Head of caudate nucleus (tissue), 42 donors: ENCODE measurements around the gene HIC2.
"Not testable (repeated sequence)": the region's sequence is repeated elsewhere in the genome, so short reads cannot be mapped to it uniquely, and the experiment has no call there.

ENCODE experiments used
- DNase-seq, 42 donors: peaks; one replicate each; pipeline versions ENCODE4 v3.0.0 to v3.0.0-alpha.2; 2020 to 2021; ENCODE audit warnings: mixed read lengths in 7 of 42
- intact Hi-C: fragments of 100-400 bp; cut with DNase I; formaldehyde crosslinking; loops from one replicate; pipeline ENCODE4 v1.15.0; 2022

HIC2 gene

DNA sequence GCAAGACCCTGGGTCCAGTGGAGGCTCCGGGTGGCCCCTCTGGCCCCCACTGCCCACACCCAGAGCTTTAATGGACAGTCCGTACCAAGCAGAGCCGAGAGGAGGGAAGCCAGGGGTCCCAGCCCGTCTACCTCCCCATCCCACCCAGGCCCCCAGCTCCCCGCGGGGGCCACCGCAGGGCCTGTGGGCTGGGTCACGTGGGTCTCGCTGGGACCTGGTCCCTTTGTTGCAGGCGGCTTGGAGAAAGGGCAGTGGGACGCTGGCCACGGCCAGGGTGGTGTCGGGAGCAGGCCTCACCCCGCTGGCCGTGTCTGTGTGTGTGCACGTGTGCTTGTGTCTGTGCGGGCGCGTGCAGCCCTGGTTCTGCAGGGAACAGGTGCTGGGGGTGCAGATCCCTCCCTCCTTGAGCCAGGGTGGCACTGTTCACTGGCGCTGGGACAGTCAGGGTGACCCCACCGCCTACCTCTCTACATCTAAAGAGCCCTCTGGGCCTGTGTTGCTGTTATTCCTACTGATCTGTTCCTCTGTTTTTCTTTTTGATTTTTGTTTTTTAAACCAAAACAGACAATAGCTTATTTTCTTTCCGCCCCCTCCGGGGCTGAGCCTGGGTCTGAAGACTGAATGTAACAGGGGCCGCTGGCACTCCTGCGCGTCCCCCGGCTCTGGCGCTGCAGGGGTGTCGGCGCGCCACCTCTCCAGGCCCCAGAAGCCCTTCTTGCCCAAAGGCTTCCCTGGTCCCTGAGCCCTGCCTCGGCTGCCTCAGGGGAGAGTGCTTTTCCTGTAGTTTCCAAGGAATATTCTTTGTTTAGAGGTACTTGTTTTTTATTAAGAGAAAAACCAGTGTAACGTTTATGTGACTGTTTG lies 29.9 kb downstream of the HIC2 start:
- DNase-seq = peak in 14 of 42 donors; percentile 1 to 26 (median 6)
- intact Hi-C loops = no loop called here

DNA sequence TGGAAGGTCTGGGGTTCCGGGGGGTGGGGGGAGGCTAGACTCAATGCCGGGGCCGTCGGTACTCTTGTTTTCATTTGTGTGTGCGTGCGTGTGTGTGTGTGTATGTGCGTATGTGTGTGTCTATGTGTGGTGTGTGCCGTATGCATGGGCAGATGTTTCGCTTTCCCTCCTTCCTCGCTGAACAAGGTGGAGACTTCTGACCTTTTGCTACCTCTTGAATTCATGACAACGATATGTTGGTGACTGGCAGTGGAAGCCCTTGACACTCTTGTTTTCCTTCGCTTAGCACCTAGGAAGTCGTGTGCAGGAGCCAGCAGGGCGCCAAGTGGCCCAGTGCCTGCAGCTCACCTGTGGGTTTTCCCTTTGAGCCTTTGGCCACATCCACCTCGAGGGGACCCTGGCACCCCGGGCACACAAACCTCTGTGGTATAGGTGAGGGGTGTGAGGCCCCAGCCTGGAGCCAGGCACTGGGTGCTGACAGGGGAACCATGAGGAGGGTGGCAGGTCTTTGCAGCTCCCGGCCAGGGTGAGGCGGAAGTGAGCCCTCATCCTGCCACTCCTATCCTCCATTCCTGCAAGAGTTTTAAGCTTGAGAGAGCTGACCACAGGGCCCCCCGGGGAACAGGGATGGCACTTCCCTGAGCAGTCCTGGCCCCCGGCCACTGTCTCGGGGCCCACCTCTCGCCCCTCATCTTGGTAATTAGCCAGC lies 30.7 kb downstream of the HIC2 start:
- intact Hi-C loops = no loop called here
- peak in 13 of 42 donors; percentile 0 to 28 (median 13) for DNase-seq

GRCh38 chr22:21448627-21449416 lies 31.7 kb downstream of the HIC2 start:
- peak in 14 of 42 donors; percentile 0 to 32 (median 6) for DNase-seq
- intact Hi-C loops = no loop called here

DNA sequence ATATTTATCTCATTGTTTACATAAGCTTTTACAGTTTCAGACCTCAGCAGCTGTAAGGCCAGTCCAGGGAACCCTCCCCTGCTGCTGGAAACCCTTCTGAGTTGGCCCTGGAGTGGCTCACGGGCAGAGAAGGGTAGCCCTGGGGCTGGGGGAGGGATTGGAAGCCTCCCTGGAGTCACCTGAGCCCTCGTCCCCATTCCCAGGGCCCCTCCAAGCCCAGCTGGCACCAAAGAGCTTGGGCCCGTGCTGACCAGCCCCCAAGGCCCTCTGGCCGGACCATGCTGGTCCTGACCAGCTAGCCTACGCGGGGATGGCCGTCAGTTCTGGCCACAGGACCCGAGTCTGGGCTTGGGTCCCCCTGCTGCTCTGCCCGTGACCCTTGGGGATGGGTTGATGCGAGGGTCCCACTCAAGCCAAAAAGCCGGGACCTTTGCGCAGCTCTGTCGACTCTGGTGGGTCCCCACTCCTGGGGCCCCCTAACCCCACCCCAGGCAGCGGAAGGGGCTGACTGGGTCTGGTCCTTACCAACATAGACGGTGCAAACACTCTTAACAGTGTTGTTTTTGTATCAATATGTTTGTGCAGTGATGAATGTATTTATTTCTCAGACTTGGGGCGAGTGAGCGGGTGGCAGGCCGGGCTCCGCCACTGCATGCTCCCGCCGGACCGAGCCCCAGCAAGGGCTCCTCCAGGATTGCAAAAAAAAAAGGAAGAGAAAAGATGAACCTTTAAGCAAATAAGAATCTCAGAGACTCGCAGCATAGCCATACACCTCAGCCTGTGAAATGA lies 32.6 kb downstream of the HIC2 start:
- DNase-seq = peak in 16 of 42 donors; percentile 0 to 37 (median 8)
- intact Hi-C loops = no loop called here

- peak in 13 of 42 donors; percentile 0 to 35 (median 11) for DNase-seq
These were observed 33.2 kb downstream of the HIC2 start for GRCh38 chr22:21450320-21450831.

GRCh38 chr22:21450858-21451353 lies 33.7 kb downstream of the HIC2 start:
- peak in 6 of 42 donors; percentile 0 to 18 (median 10) for DNase-seq
- intact Hi-C loops = no loop called here

More at GRCh38 chr22:21450320-21450831, 33.2 kb downstream of the HIC2 start:
- intact Hi-C loops = no loop called here

DNA sequence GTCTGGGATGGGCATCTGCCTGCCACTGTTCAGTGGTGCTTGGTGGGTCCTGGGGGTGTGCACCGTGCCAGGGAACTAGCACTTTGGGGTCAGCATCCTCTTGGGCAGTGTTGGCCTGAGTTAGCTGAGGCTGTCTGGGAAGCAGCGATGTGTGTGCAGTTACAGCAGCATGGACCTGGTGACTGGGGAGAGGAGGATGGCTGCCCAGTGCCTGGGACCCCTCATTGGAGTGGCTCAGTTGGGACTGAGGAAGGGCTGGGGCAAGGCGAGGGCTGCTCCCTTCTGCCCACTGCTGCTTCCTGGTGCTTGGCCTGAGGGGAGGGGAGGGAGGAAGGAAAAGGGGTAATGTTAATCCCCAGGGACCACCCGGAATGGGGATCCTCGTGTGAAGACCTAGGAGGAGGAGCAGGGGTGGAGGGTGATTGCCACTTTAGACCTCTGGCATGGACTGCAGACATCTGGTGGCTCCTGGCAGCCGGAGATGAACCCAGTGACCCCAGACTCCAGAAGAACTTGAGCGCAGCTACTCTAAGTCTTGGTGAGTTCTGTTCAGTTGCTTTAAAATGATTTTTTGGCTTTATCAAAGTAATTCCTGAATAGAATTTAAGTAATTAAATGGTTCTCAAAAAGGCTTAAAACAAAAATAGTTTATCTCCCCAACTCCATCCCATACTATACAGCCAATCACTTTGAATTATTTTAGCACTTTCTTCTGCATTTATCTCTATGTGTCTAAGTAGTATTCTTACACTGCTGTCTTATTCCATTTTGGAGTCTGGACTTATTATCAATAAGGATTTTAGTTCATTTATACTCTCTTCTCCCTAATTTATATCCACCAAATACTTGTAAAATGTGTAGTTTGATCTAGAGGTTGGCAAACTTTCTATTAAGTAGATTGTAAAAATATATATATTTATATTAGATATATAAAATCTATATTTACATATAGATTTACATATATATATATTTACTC lies 34.7 kb downstream of the HIC2 start:
- intact Hi-C loops = no loop called here
- DNase-seq = peak in 11 of 42 donors; percentile 0 to 28 (median 6)

DNA sequence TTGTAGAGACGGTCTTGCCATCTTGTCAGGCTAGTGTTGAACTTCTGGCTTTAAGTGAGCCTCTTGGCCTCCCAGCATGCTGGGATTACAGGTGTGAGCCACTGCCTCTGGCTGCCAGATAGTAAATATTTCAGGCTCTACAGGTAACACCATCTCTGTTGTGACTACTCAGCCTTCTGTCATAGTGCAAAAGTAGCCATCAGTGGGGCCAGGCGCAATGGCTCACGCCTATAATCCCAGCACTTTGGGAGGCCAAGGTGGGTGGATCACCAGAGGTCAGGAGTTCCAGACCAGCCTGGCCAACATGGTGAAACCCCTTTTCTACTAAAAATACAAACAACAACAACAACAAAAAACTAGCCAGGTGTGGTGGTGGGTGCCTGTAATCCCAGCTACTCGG lies 35.5 kb downstream of the HIC2 start:
- intact Hi-C loops = not testable (repeated sequence)
- peak in 7 of 42 donors; percentile 0 to 22 (median 6) for DNase-seq

- intact Hi-C loops = not testable (repeated sequence)
- DNase-seq = peak in 6 of 42 donors; percentile 0 to 7 (median 4)
These were observed 37.8 kb downstream of the HIC2 start for GRCh38 chr22:21454998-21455333.

- DNase-seq = peak in 10 of 42 donors; percentile 0 to 39 (median 14)
- intact Hi-C loops = no loop called here
These were observed 38.3 kb downstream of the HIC2 start for GRCh38 chr22:21455334-21456089.

DNA sequence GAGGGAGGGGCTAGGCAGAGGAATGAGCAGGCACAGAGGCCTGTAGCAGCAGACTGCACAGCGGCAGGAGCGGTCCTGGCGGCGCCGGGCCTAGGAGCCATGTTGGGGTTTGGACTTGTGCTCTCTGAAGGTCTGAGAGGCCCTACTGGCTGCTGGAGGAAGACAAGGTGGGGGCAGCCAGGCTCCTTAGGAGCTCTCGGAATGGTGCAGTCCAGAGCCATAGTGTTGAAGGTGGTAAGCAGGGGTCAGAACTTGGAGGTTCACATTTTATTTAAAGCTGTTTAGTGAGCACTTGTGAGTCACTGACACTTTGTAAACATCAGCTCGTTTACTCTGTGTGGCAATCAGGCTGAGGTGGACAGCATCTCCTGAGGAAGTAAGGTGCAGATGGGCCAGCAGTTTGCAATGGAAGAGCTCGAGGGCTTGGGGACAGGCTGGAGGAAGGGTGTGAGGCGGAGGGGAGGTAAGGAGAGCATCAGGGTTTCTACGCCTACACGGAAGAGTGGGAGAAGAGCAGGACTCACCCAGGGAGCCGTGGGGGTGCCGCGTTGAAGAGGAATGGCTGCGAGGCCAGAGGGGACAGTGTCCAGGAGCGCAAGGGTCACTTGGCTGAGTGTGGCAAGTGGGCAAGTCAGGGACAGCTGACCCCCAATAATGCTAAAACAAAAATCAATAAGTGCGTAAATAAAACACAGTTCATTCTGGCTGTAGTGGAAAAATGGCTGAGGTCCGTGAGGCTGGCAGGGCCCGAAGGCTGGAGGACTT lies 40.0 kb downstream of the HIC2 start:
- intact Hi-C loops = no loop called here
- DNase-seq = peak in 5 of 42 donors; percentile 11 to 36 (median 25)

DNA sequence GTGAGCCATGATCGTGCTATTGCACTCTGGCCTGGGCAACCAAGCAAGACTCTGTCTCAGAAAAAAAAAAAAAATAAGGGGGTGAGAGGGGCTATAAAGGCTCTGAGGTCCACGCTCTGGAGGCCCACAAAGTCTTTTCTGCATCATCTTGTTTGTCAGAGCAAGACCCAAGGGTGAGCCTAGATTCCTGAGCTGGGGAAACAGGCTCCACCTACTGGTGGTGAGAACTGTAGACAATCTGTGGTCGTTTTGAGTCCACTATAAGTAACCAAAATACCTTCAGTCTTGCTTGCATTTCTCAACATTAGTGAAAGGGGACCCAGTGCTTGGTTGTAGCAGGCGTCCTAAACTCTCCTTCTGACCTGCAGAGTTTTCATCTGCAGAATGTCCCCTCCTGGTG lies 45.5 kb downstream of the HIC2 start:
- DNase-seq, intact Hi-C loops: not testable (repeated sequence)

DNA sequence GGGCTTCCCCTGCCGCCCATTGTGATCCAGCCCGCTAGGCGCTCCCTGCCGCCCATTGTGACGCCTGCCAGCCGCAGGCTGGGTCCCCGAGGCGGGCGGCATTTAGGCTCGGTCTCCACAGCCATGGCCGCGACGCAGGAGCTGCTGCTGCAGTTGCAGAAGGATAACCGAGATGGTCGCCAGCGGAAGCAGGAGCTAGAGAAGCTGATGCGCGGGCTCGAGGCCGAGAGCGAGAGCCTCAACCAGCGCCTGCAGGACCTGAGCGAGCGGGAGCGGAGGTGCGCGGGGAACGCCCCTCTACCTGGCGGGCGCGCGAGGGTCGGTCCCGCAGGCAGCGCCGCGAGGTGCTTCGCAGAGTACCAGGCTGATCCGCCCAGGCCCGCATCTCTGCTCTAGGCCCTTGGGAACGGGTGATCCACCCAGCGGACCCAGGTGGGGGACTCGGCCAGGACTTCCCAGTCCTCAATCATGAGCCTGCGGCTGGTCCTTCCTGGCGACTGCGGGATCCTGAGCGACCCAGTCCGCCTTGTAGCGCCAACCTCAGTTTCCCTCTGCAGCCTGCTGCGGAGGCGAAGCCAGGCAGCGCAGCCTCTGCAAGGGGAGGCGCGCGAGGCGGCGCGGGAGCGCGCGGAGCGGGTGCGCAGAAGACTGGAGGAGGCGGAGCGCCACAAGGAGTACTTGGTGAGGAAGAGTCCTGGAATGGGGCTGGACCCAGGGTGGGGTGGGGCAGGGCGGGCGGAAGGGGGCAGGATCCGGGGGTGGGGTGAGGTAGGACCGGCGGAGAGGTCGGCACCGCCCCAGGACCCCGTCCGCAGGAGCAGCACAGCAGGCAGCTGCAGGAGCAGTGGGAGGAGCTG lies 50.4 kb downstream of the HIC2 start, which contains the start of gene TMEM191C:
TMEM191C (plus strand) TSS at position 51 of the 857 bp plus-strand sequence; CDS start at position 124, 73 bp downstream.
- DNase-seq, intact Hi-C loops: not testable (repeated sequence)
